H7 (cell line): Measurements from ENCODE around the gene BABAM2. TPM values are rescaled to one million over a fixed set of nuclear protein-coding genes. Genes with fewer than 3 reads are reported as not detected.

ENCODE experiments used
- DNase-seq: peaks from one replicate; pipeline ENCODE4 v3.0.0; 2012
- H3K27me3 ChIP-seq: 2 replicates; pipeline ENCODE4 v1.6.0; 2011; ENCODE audit warnings: mild to moderate bottlenecking, low read length; ENCODE audit not compliant: control insufficient read depth, insufficient read depth
- H3K36me3 ChIP-seq: replicated peaks from 2 replicates; pipeline ENCODE4 v1.5.1; 2011; ENCODE audit warnings: low read length; ENCODE audit not compliant: control insufficient read depth, insufficient read depth
- H3K4me3 ChIP-seq: 2 replicates; pipeline ENCODE4 v1.5.1; 2011; ENCODE audit warnings: low read depth, mild to moderate bottlenecking, control low read depth, low read length, moderate library complexity; ENCODE audit not compliant: insufficient read depth
- total RNA-seq: library from RNA; depleted of rRNA; stranded (reverse); fragments of >200 nt; shearing (Covaris generic); gene quantifications from 2 replicates; pipeline ENCODE4 v1.2.3, GENCODE V29; 2014

BABAM2 gene
- total RNA-seq, 1 experiment from 2014 or later = 25.3 TPM

- DNase-seq = no peak
- Histone ChIP-seq H3K36me3 (no peaks in the 10 kb centered on the region), H3K27me3 (no peaks in the 10 kb centered on the region), H3K4me3 (no peak overlapping the region)
Observed at GRCh38 chr2:28161466-28161865, 270.9 kb downstream of the BABAM2 start.

GRCh38 chr2:28162564-28162963, 272.0 kb downstream of the BABAM2 start:
- DNase-seq = no peak

GRCh38 chr2:28163028-28163427, 272.5 kb downstream of the BABAM2 start:
- DNase-seq = no peak
- Histone ChIP-seq H3K4me3 (no peak overlapping the region), H3K27me3 (no peaks in the 10 kb centered on the region), H3K36me3 (no peaks in the 10 kb centered on the region)

More at GRCh38 chr2:28162564-28162963, 272.0 kb downstream of the BABAM2 start:
- H3K27me3 ChIP-seq = no peaks in the 10 kb centered on the region
- H3K4me3 ChIP-seq = no peak overlapping the region
- no peaks in the 10 kb centered on the region for H3K36me3 ChIP-seq

GRCh38 chr2:28163627-28164279, 273.2 kb downstream of the BABAM2 start:
- Histone ChIP-seq H3K4me3 (no peak overlapping the region), H3K27me3 (no peaks in the 10 kb centered on the region), H3K36me3 (no peaks in the 10 kb centered on the region)
- DNase-seq = no peak

GRCh38 chr2:28164280-28164801, 273.8 kb downstream of the BABAM2 start:
- Histone ChIP-seq H3K4me3 (no peak overlapping the region), H3K36me3 (no peaks in the 10 kb centered on the region), H3K27me3 (no peaks in the 10 kb centered on the region)
- DNase-seq = no peak

GRCh38 chr2:28165087-28165635, 274.6 kb downstream of the BABAM2 start:
- H3K36me3 ChIP-seq = no peaks in the 10 kb centered on the region
- no peak overlapping the region for H3K4me3 ChIP-seq
- no peaks in the 10 kb centered on the region for H3K27me3 ChIP-seq
- no peak for DNase-seq

GRCh38 chr2:28166956-28167355, 276.4 kb downstream of the BABAM2 start:
- Histone ChIP-seq H3K36me3 (no peaks in the 10 kb centered on the region), H3K4me3 (no peak overlapping the region), H3K27me3 (no peaks in the 10 kb centered on the region)
- DNase-seq = no peak

- no peaks in the 10 kb centered on the region for H3K36me3 ChIP-seq
- H3K4me3 ChIP-seq = no peak overlapping the region
- no peak for DNase-seq
- no peaks in the 10 kb centered on the region for H3K27me3 ChIP-seq
Observed at GRCh38 chr2:28168376-28168775, 277.8 kb downstream of the BABAM2 start.

- no peaks in the 10 kb centered on the region for H3K36me3 ChIP-seq
- H3K27me3 ChIP-seq = no peaks in the 10 kb centered on the region
- DNase-seq = no peak
- H3K4me3 ChIP-seq = no peak overlapping the region
Observed at GRCh38 chr2:28169492-28169891, 279.0 kb downstream of the BABAM2 start.

GRCh38 chr2:28172114-28172898, 281.8 kb downstream of the BABAM2 start:
- no peak for DNase-seq
- Histone ChIP-seq H3K36me3 (no peaks in the 10 kb centered on the region), H3K4me3 (no peak overlapping the region), H3K27me3 (no peaks in the 10 kb centered on the region)

GRCh38 chr2:28173377-28173776, 282.8 kb downstream of the BABAM2 start:
- H3K36me3 ChIP-seq = no peaks in the 10 kb centered on the region
- DNase-seq = no peak
- no peak overlapping the region for H3K4me3 ChIP-seq
- H3K27me3 ChIP-seq = no peaks in the 10 kb centered on the region

GRCh38 chr2:28174211-28174610, 283.7 kb downstream of the BABAM2 start:
- no peak for DNase-seq
- Histone ChIP-seq H3K36me3 (no peaks in the 10 kb centered on the region), H3K27me3 (no peaks in the 10 kb centered on the region), H3K4me3 (no peak overlapping the region)

GRCh38 chr2:28175028-28175427, 284.5 kb downstream of the BABAM2 start:
- Histone ChIP-seq H3K4me3 (no peak overlapping the region), H3K27me3 (no peaks in the 10 kb centered on the region), H3K36me3 (no peaks in the 10 kb centered on the region)
- no peak for DNase-seq

- no peaks in the 10 kb centered on the region for H3K36me3 ChIP-seq
- no peak overlapping the region for H3K4me3 ChIP-seq
- H3K27me3 ChIP-seq = no peaks in the 10 kb centered on the region
- DNase-seq = no peak
Observed at GRCh38 chr2:28178946-28179345, 288.4 kb downstream of the BABAM2 start.

GRCh38 chr2:28181801-28182200, 291.3 kb downstream of the BABAM2 start:
- Histone ChIP-seq H3K27me3 (no peaks in the 10 kb centered on the region), H3K4me3 (no peak overlapping the region), H3K36me3 (no peaks in the 10 kb centered on the region)
- no peak for DNase-seq
